H9 (cell line): ENCODE measurements around the gene RALGAPB. TPM values are rescaled to one million over a fixed set of nuclear protein-coding genes. Genes with fewer than 3 reads are reported as not detected.

Experiments
- DNase-seq: peaks from one replicate; pipeline ENCODE4 v3.0.0-alpha.2; 2017
- H2AFZ ChIP-seq: one replicate; pipeline ENCODE4 v1.6.1; 2013; ENCODE audit warnings: mild to moderate bottlenecking, low read length, control low read depth, moderate library complexity
- H2AK5ac ChIP-seq: 2 replicates; pipeline ENCODE4 v1.6.1; 2013; ENCODE audit warnings: low read length, control low read depth, mixed read lengths; ENCODE audit not compliant: insufficient read length
- H2BK120ac ChIP-seq: one replicate; pipeline ENCODE4 v1.6.1; 2013; ENCODE audit warnings: low read depth, mild to moderate bottlenecking, low read length, control low read depth, inconsistent platforms; ENCODE audit not compliant: poor library complexity, severe bottlenecking
- H2BK12ac ChIP-seq: 2 replicates; pipeline ENCODE4 v1.6.1; 2013; ENCODE audit warnings: low read length, control low read depth, mixed read lengths, low read depth; ENCODE audit not compliant: insufficient read length
- H2BK15ac ChIP-seq: 2 replicates; pipeline ENCODE4 v1.6.1; 2013; ENCODE audit warnings: low read depth, low read length, control low read depth
- H2BK20ac ChIP-seq: one replicate; pipeline ENCODE4 v1.6.1; 2013; ENCODE audit warnings: low read depth, mild to moderate bottlenecking, low read length, control low read depth, inconsistent platforms; ENCODE audit not compliant: poor library complexity, severe bottlenecking
- H2BK5ac ChIP-seq: 2 replicates; pipeline ENCODE4 v1.6.1; 2013; ENCODE audit warnings: low read length, control low read depth, mixed read lengths; ENCODE audit not compliant: insufficient read length
- H3K14ac ChIP-seq: 2 replicates; pipeline ENCODE4 v1.6.1; 2013; ENCODE audit warnings: low read length, control low read depth; ENCODE audit not compliant: insufficient read depth
- H3K18ac ChIP-seq: 2 replicates; pipeline ENCODE4 v1.6.1; 2013; ENCODE audit warnings: low read depth, mild to moderate bottlenecking, mixed read lengths, low read length, control low read depth; ENCODE audit not compliant: insufficient read length
- H3K23ac ChIP-seq: 2 replicates; pipeline ENCODE4 v1.6.1; 2013; ENCODE audit warnings: low read length, control low read depth, mixed read lengths, low read depth; ENCODE audit not compliant: insufficient read length
- H3K23me2 ChIP-seq: 2 replicates; pipeline ENCODE4 v1.6.1; 2013; ENCODE audit warnings: low read depth, mild to moderate bottlenecking, mixed read lengths, low read length, control low read depth; ENCODE audit not compliant: insufficient read length, poor library complexity, severe bottlenecking
- H3K27ac ChIP-seq: 2 replicates; pipeline ENCODE4 v1.5.1; 2013; ENCODE audit warnings: low read length, control low read depth, mixed read lengths, low read depth; ENCODE audit not compliant: insufficient read length
- H3K27me3 ChIP-seq: 2 replicates; pipeline ENCODE4 v1.6.1; 2013; ENCODE audit warnings: low read length, control low read depth, inconsistent platforms; ENCODE audit not compliant: insufficient read depth
- H3K4ac ChIP-seq: 2 replicates; pipeline ENCODE4 v1.6.1; 2013; ENCODE audit warnings: low read depth, mild to moderate bottlenecking, control low read depth, inconsistent platforms, low read length, moderate library complexity
- H3K4me1 ChIP-seq: 2 replicates; pipeline ENCODE4 v1.6.1; 2013; ENCODE audit warnings: low read length, control low read depth, inconsistent platforms; ENCODE audit not compliant: insufficient read depth
- H3K4me2 ChIP-seq: 2 replicates; pipeline ENCODE4 v1.6.1; 2013; ENCODE audit warnings: low read length, control low read depth, mixed read lengths; ENCODE audit not compliant: insufficient read length, insufficient read depth
- H3K56ac ChIP-seq: 2 replicates; pipeline ENCODE4 v1.6.1; 2013; ENCODE audit warnings: low read depth, mild to moderate bottlenecking, mixed read lengths, low read length, control low read depth; ENCODE audit not compliant: insufficient read length
- H3K79me1 ChIP-seq: 2 replicates; pipeline ENCODE4 v1.6.1; 2013; ENCODE audit warnings: low read depth, mild to moderate bottlenecking, moderate library complexity, low read length, control low read depth, inconsistent platforms; ENCODE audit not compliant: insufficient read depth, poor library complexity, severe bottlenecking
- H3K79me2 ChIP-seq: 2 replicates; pipeline ENCODE4 v1.6.1; 2013; ENCODE audit warnings: low read length, control low read depth, inconsistent platforms; ENCODE audit not compliant: insufficient read depth
- H3K9ac ChIP-seq: 2 replicates; pipeline ENCODE4 v1.6.1; 2013; ENCODE audit warnings: low read length, control low read depth, mixed read lengths; ENCODE audit not compliant: insufficient read length; ENCODE audit errors: extremely low read depth
- H3K9me3 ChIP-seq: one replicate; pipeline ENCODE4 v1.6.1; 2013; ENCODE audit warnings: low read depth, low read length, inconsistent platforms; ENCODE audit not compliant: control insufficient read depth
- H3T11ph ChIP-seq: one replicate; pipeline ENCODE4 v1.6.1; 2013; ENCODE audit warnings: mild to moderate bottlenecking, low read length, control low read depth, inconsistent platforms
- H4K20me1 ChIP-seq: one replicate; pipeline ENCODE4 v1.6.1; 2013; ENCODE audit not compliant: control insufficient read depth, insufficient read length, insufficient read depth
- H4K5ac ChIP-seq: 2 replicates; pipeline ENCODE4 v1.6.1; 2013; ENCODE audit warnings: low read depth, mild to moderate bottlenecking, mixed read lengths, low read length, control low read depth; ENCODE audit not compliant: insufficient read length
- H4K8ac ChIP-seq: replicated peaks from 2 replicates; pipeline ENCODE4 v1.6.1; 2013; ENCODE audit warnings: low read length, control low read depth, mixed read lengths, low read depth; ENCODE audit not compliant: insufficient read length
- H4K91ac ChIP-seq: 2 replicates; pipeline ENCODE4 v1.6.1; 2013; ENCODE audit warnings: low read depth, mild to moderate bottlenecking, moderate library complexity, mixed read lengths, low read length, control low read depth; ENCODE audit not compliant: insufficient read length
- H3K27ac Mint-ChIP-seq, 3 experiments: 2 replicates in 2 of 3; 3 replicates in 1 of 3; pipeline ENCODE4 v1.8.0; 2020 to 2021; ENCODE audit warnings: mixed read lengths in 3 of 3, mild to moderate bottlenecking in 1 of 3, moderate library complexity in 1 of 3
- H3K27me3 Mint-ChIP-seq: 2 replicates; pipeline ENCODE4 v1.8.0; 2021; ENCODE audit warnings: low read depth, mild to moderate bottlenecking, moderate library complexity, mixed read lengths
- H3K36me3 Mint-ChIP-seq, 3 experiments: 2 replicates in 2 of 3; 3 replicates in 1 of 3; pipeline ENCODE4 v1.8.0; 2020 to 2021; ENCODE audit warnings: low read depth in 3 of 3, mixed read lengths in 3 of 3; ENCODE audit not compliant: insufficient read depth in 1 of 3
- H3K4me1 Mint-ChIP-seq, 2 experiments: 2 replicates each; pipeline ENCODE4 v1.8.0; 2020; ENCODE audit warnings: mixed read lengths in 2 of 2
- H3K4me3 Mint-ChIP-seq, 2 experiments: 2 replicates in 1 of 2; 3 replicates in 1 of 2; pipeline ENCODE4 v1.8.0; 2020 to 2021; ENCODE audit warnings: mild to moderate bottlenecking in 2 of 2, mixed read lengths in 2 of 2, moderate library complexity in 1 of 2
- H3K9me3 Mint-ChIP-seq, 2 experiments: 2 replicates in 1 of 2; 3 replicates in 1 of 2; pipeline ENCODE4 v1.8.0; 2020; ENCODE audit warnings: mild to moderate bottlenecking in 2 of 2, mixed read lengths in 2 of 2, moderate library complexity in 1 of 2
- CTCF ChIP-seq: fragments of 200-600 bp; sonication (generic); conservative IDR thresholded peaks from 3 replicates; pipeline ENCODE4 v1.8.0; 2021; ENCODE audit warnings: antibody characterized with exemption, mild to moderate bottlenecking
- WGBS: extraction: QIAGEN DNeasy Blood & Tissue Kit; methylation state at CpG from one replicate; pipeline ENCODE4 v1.1.7; 2013; ENCODE audit warnings: missing lambda C conversion rate, low lambda C conversion rate, mixed read lengths; ENCODE audit not compliant: insufficient read length; ENCODE audit errors: extremely low coverage; 5-methylcytosine and 5-hydroxymethylcytosine counted together
- total RNA-seq: library from RNA; stranded (reverse); gene quantifications from 2 replicates; pipeline ENCODE4 v1.2.1, GENCODE V29; 2021

The RALGAPB gene
- total RNA-seq, 1 experiment from 2014 or later, result 28.5 TPM

DNA sequence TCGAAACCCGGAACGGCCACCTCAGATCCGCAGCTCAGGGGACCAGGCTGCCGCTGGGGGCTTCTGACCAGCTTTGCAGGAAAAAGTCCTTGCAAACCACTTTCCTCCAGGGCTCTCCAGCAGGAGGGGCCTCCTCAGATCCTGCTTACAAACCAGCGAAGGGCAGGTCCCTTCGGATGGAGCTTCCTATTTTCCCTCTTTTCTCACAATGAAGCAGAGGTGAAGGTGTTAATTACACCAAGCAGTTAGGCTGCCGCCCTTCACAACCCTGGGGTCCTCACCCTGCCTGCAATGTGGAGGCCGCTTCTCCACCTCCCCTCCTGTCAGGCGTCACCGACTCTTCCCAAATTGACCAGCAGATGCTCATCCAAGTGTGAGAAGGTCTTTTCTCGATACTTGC is 134.7 kb downstream of the RALGAPB start:
- no peak overlapping the region for H2BK15ac ChIP-seq
- H3K4me3 Mint-ChIP-seq, result no peak overlapping the region
- H3K14ac ChIP-seq, result no peak overlapping the region
- H3K27ac ChIP-seq, result no peak overlapping the region
- H2AFZ ChIP-seq, result no peak overlapping the region
- no peak overlapping the region for H2BK120ac ChIP-seq
- H2BK20ac ChIP-seq, result no peak overlapping the region
- H3K9ac ChIP-seq, result no peak overlapping the region
- H3K27me3 ChIP-seq, result no peaks in the 10 kb centered on the region
- peaks cover 6% of the 10 kb centered on the region for H3K27me3 Mint-ChIP-seq
- no peak overlapping the region for H2BK12ac ChIP-seq
- DNase-seq, result peak; percentile 52
- H3K4ac ChIP-seq, result no peak overlapping the region
- no peak overlapping the region for H3K27ac Mint-ChIP-seq
- H4K91ac ChIP-seq, result no peak overlapping the region
- H2BK5ac ChIP-seq, result no peak overlapping the region
- no peaks in the 10 kb centered on the region for H3K36me3 Mint-ChIP-seq
- H3K4me2 ChIP-seq, result no peak overlapping the region
- no peaks in the 10 kb centered on the region for H4K20me1 ChIP-seq
- no peaks in the 10 kb centered on the region for H3K79me1 ChIP-seq
- H3K23ac ChIP-seq, result no peak overlapping the region
- no peak overlapping the region for H2AK5ac ChIP-seq
- no peaks in the 10 kb centered on the region for H3K9me3 ChIP-seq
- H3K56ac ChIP-seq, result no peak overlapping the region
- TF ChIP-seq CTCF, result no peak
- H3K4me1 ChIP-seq, result no peaks in the 10 kb centered on the region
- no CpG with 5 or more reads among the region's 12 CpGs for whole genome bisulfite sequencing
- no peak overlapping the region for H3K18ac ChIP-seq
- H3K23me2 ChIP-seq, result no peaks in the 10 kb centered on the region
- no peaks in the 10 kb centered on the region for H3K9me3 Mint-ChIP-seq
- no peak overlapping the region for H4K8ac ChIP-seq
- peaks cover 14 to 20% of the 10 kb centered on the region in 2 experiments for H3K4me1 Mint-ChIP-seq
- H4K5ac ChIP-seq, result no peak overlapping the region
- H3K79me2 ChIP-seq, result no peaks in the 10 kb centered on the region
- no peak overlapping the region for H3T11ph ChIP-seq
